ENCODE data around the gene PSMD14.

PSMD14 gene

GRCh38 chr2:161421686-161422085, 113.5 kb downstream of the PSMD14 start:
- Histone ChIP-seq H3K36me3 (no peaks in the 10 kb centered on the region), H3K27me3 (peaks cover 10 to 100% of the 10 kb centered on the region in 2 donors), H3K27ac (no peak overlapping the region), H3K4me3 (no peak overlapping the region), H3K4me1 (peaks cover 0 to 39% (median 20%) of the 10 kb centered on the region in 4 donors), H3K9me3 (no peaks in the 10 kb centered on the region)
- no peak for DNase-seq
- TF ChIP-seq CTCF (IDR thresholded peaks at IDR 0.05): no peak
- intact Hi-C loops (cut with DNase I; ENCODE audit: low total_unique reads): no loop called here

- H3K4me1 ChIP-seq: peaks cover 0 to 36% (median 23%) of the 10 kb centered on the region in 4 donors
- H3K4me3 ChIP-seq: no peak overlapping the region
- H3K27ac ChIP-seq: no peak overlapping the region
- H3K27me3 ChIP-seq: peaks cover 21 to 100% of the 10 kb centered on the region in 2 donors
- TF ChIP-seq CTCF (IDR thresholded peaks at IDR 0.05): no peak
- intact Hi-C loops (cut with DNase I; ENCODE audit: low total_unique reads): no loop called here
- no peak for DNase-seq
- no peaks in the 10 kb centered on the region for H3K36me3 ChIP-seq
- H3K9me3 ChIP-seq: peaks cover 0 to 1% (median 0%) of the 10 kb centered on the region in 3 donors
These were observed 114.7 kb downstream of the PSMD14 start for GRCh38 chr2:161422816-161423403.

- peak overlapping the region; percentile 9 to 27 for H3K4me3 ChIP-seq
- intact Hi-C loops (cut with DNase I; ENCODE audit: low total_unique reads): no loop called here
- TF ChIP-seq CTCF (IDR thresholded peaks at IDR 0.05): no peak
- H3K4me1 ChIP-seq: peaks cover 0 to 31% (median 20%) of the 10 kb centered on the region in 4 donors
- H3K9me3 ChIP-seq: peaks cover 0 to 4% (median 0%) of the 10 kb centered on the region in 3 donors
- no peak overlapping the region for H3K27ac ChIP-seq
- DNase-seq: no peak
- peaks cover 21 to 100% of the 10 kb centered on the region in 2 donors for H3K27me3 ChIP-seq
- no peaks in the 10 kb centered on the region for H3K36me3 ChIP-seq
These were observed 115.5 kb downstream of the PSMD14 start for GRCh38 chr2:161423421-161424393.

GRCh38 chr2:161424394-161424769, 116.2 kb downstream of the PSMD14 start:
- Histone ChIP-seq H3K27me3 (peaks cover 21 to 100% of the 10 kb centered on the region in 2 donors), H3K4me1 (peaks cover 0 to 26% (median 16%) of the 10 kb centered on the region in 4 donors), H3K4me3 (peak overlapping the region in 1 of 2 donors; percentile 27), H3K36me3 (no peaks in the 10 kb centered on the region), H3K27ac (no peak overlapping the region), H3K9me3 (peaks cover 0 to 4% (median 0%) of the 10 kb centered on the region in 3 donors)
- DNase-seq: no peak
- intact Hi-C loops (cut with DNase I; ENCODE audit: low total_unique reads): no loop called here
- no peak for TF ChIP-seq CTCF (IDR thresholded peaks at IDR 0.05)

GRCh38 chr2:161424891-161425727, 116.9 kb downstream of the PSMD14 start:
- Histone ChIP-seq H3K4me3 (no peak overlapping the region), H3K27me3 (peaks cover 21 to 100% of the 10 kb centered on the region in 2 donors), H3K27ac (no peak overlapping the region), H3K9me3 (peaks cover 0 to 4% (median 0%) of the 10 kb centered on the region in 3 donors), H3K36me3 (no peaks in the 10 kb centered on the region), H3K4me1 (peaks cover 0 to 26% (median 16%) of the 10 kb centered on the region in 4 donors)
- intact Hi-C loops (cut with DNase I; ENCODE audit: low total_unique reads): no loop called here
- no peak for DNase-seq
- TF ChIP-seq CTCF (IDR thresholded peaks at IDR 0.05): no peak

All from tibial artery (tissue), 4 donors.